Measurements from ENCODE around the gene FRMD6. TPM values are rescaled to one million over a fixed set of nuclear protein-coding genes. Genes with fewer than 3 reads are reported as not detected.
A peak's percentile ranks its signal among the peaks of the same experiment; 100 is the strongest.

FRMD6 gene
- total RNA-seq, 6 donors from 2014 or later = 4.9 to 21.0 (median 10.5) TPM

DNA sequence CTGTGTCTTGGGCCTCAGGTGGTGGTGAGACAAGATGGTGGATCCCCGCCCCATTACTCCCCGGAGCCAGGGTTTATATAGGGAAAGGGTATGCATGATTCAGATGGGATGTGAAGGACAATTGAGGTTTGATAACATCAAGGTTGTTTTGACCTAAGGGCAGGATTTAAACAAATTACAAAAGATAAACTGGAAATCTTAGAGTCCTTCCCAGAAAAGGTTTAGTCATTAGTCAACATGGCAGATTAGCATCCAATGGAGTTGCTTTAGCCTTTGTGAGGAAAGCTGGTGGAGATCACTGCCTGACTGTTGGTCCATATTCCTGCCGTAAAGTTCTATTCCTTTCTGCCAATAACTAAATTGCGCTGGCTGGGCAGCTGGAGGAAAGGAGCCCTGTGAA is 15.6 kb upstream of the FRMD6 start:
- DNase-seq (no peak), ATAC-seq (ENCODE audit: low FRiP score in 2 of 2) (no peak)
- H3K4me1 ChIP-seq = peaks cover 0 to 3% (median 0%) of the 10 kb centered on the region in 4 donors
- no peaks in the 10 kb centered on the region for H3K9me3 ChIP-seq
- H3K27ac ChIP-seq = no peak overlapping the region
- no peak overlapping the region for H3K4me3 ChIP-seq
- H3K27me3 ChIP-seq = no peaks in the 10 kb centered on the region
- H3K36me3 ChIP-seq = no peaks in the 10 kb centered on the region
- TF ChIP-seq POLR2A (IDR thresholded peaks at IDR 0.05) (no peak), POLR2AphosphoS5 (IDR thresholded peaks at IDR 0.05) (no peak), EP300 (IDR thresholded peaks at IDR 0.05) (no peak), CTCF (IDR thresholded peaks at IDR 0.05) (no peak)
- WGBS, 2 donors = 81 to 87% methylated on average over 4 of the region's 4 CpGs

DNA sequence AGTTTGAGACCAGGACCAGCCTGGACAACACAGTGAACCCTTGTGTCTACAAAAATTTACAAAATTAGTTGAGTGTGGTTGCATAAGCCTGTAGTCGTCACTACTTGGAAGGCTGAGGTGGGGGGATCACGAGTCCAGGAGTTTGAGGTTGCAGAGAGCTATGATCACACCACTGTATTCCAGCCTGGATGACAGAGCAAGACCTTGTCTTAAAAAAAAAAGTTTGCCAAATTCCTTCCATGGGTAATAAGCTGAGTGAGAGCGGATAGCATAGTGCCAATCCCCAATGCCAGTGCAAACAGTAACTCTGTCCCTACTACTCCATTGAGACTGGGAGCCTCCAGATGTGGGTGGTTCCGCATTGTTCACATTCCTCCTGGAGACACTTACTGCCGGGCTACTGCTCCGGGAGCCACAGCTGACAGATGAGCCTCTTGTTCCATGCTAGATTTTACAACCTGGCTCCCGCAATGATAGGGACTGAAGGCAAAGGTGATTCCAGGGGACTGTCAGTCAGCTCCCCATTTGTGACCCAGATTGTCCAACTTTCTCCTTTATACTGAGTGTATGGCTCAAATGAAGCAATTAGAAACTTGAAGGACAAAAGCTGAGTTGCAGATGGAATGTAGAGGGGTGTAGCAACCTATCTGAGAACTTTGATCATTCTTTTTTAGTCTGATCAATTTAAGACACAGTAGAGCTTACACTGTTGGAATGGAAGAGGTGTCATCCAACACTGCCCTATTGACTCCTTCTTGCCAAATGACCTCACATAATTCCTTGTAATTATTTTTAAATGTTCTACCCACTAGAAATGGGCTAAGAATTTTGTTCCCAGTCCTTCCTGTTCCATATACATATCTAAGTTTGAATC is 13.4 kb upstream of the FRMD6 start:
- no peak overlapping the region for H3K4me3 ChIP-seq
- DNase-seq = no peak
- 58 to 65% methylated on average over 4 to 7 of the region's 7 CpGs for WGBS, 2 donors
- peak; percentile 63 to 82 for ATAC-seq (ENCODE audit: low FRiP score in 2 of 2)
- TF ChIP-seq POLR2A (IDR thresholded peaks at IDR 0.05) = no peak
- no peak for TF ChIP-seq POLR2AphosphoS5 (IDR thresholded peaks at IDR 0.05)
- no peak for TF ChIP-seq EP300 (IDR thresholded peaks at IDR 0.05)
- no peak for TF ChIP-seq CTCF (IDR thresholded peaks at IDR 0.05)
- no peak overlapping the region for H3K27ac ChIP-seq
- H3K36me3 ChIP-seq = no peaks in the 10 kb centered on the region
- no peaks in the 10 kb centered on the region for H3K9me3 ChIP-seq
- no peaks in the 10 kb centered on the region for H3K27me3 ChIP-seq
- peaks cover 0 to 3% (median 0%) of the 10 kb centered on the region in 4 donors for H3K4me1 ChIP-seq

GRCh38 chr14:51639668-51640316 is 11.9 kb upstream of the FRMD6 start:
- no peaks in the 10 kb centered on the region for H3K36me3 ChIP-seq
- ATAC-seq (ENCODE audit: low FRiP score in 2 of 2) = no peak
- WGBS, 2 donors = 65 to 71% methylated on average over 5 of the region's 5 CpGs

GRCh38 chr14:51643140-51643539 is 8.6 kb upstream of the FRMD6 start:
- ATAC-seq (ENCODE audit: low FRiP score in 2 of 2) (no peak), DNase-seq (no peak)
- peaks cover 0 to 3% (median 0%) of the 10 kb centered on the region in 4 donors for H3K4me1 ChIP-seq
- 86 to 97% methylated on average over 3 of the region's 3 CpGs for WGBS, 2 donors
- no peaks in the 10 kb centered on the region for H3K9me3 ChIP-seq
- H3K27ac ChIP-seq = no peak overlapping the region
- H3K36me3 ChIP-seq = no peaks in the 10 kb centered on the region
- TF ChIP-seq CTCF (IDR thresholded peaks at IDR 0.05) (no peak), POLR2A (IDR thresholded peaks at IDR 0.05) (no peak), EP300 (IDR thresholded peaks at IDR 0.05) (no peak), POLR2AphosphoS5 (IDR thresholded peaks at IDR 0.05) (no peak)
- no peaks in the 10 kb centered on the region for H3K27me3 ChIP-seq
- no peak overlapping the region for H3K4me3 ChIP-seq

More at GRCh38 chr14:51639668-51640316, 11.9 kb upstream of the FRMD6 start:
- Histone ChIP-seq H3K27ac (no peak overlapping the region), H3K27me3 (no peaks in the 10 kb centered on the region), H3K4me3 (no peak overlapping the region), H3K9me3 (no peaks in the 10 kb centered on the region), H3K4me1 (peaks cover 0 to 3% (median 0%) of the 10 kb centered on the region in 4 donors)
- TF ChIP-seq CTCF (IDR thresholded peaks at IDR 0.05) (no peak), POLR2A (IDR thresholded peaks at IDR 0.05) (no peak), POLR2AphosphoS5 (IDR thresholded peaks at IDR 0.05) (no peak), EP300 (IDR thresholded peaks at IDR 0.05) (no peak)
- DNase-seq = no peak

Data from upper lobe of left lung (tissue), 6 donors.